Prostate gland (tissue), 2 donors: ENCODE data around the gene EIF2B1. TPM values are rescaled to one million over a fixed set of nuclear protein-coding genes. Genes with fewer than 3 reads are reported as not detected.

ENCODE experiments used
- DNase-seq: peaks from one replicate; pipeline ENCODE4 v3.0.0-alpha.2; 2019; ENCODE audit warnings: low spot score
- H3K27ac ChIP-seq, 2 donors: fragments of 200-600 bp; sonication (generic); 2 replicates each; pipeline ENCODE4 v1.5.1; 2017 to 2019
- H3K27me3 ChIP-seq: fragments of 200-600 bp; sonication (generic); replicated peaks from 2 replicates; pipeline ENCODE4 v1.5.1; 2019; ENCODE audit not compliant: insufficient read depth
- H3K36me3 ChIP-seq, 2 donors: fragments of 200-600 bp; sonication (generic); 1 replicate in 1 of 2; 2 replicates in 1 of 2; pipeline versions ENCODE4 v1.5.1 to v1.8.1; 2017 to 2019
- H3K4me1 ChIP-seq: fragments of 200-600 bp; sonication (generic); replicated peaks from 2 replicates; pipeline ENCODE4 v1.5.1; 2019
- H3K4me3 ChIP-seq, 2 donors: fragments of 200-600 bp; sonication (generic); 2 replicates each; pipeline ENCODE4 v1.5.1; 2017 to 2019
- H3K9me3 ChIP-seq: fragments of 200-600 bp; sonication (generic); 2 replicates; pipeline ENCODE4 v1.5.1; 2017
- CTCF ChIP-seq, 4 experiments: fragments of 200-600 bp in 2 of 4; fragments of 450-650 bp in 2 of 4; sonication (generic) in 2 of 4; IDR thresholded peaks; 1 replicate in 3 of 4; 2 replicates in 1 of 4; pipeline ENCODE4 v1.5.1; 2016 to 2019; ENCODE audit warnings: antibody characterized with exemption in 4 of 4, mild to moderate bottlenecking in 2 of 4, moderate library complexity in 2 of 4
- POLR2A ChIP-seq: fragments of 450-650 bp; IDR thresholded peaks from one replicate; pipeline ENCODE4 v1.6.1; 2016; ENCODE audit warnings: antibody characterized with exemption, mild to moderate bottlenecking
- POLR2AphosphoS5 ChIP-seq: sonication (generic); formaldehyde crosslinking; IDR thresholded peaks from one replicate; pipeline ENCODE4 v1.6.1; 2017; ENCODE audit warnings: antibody characterized with exemption
- WGBS: methylation state at CpG from one replicate; pipeline ENCODE4 v1.1.5; 2018; 5-methylcytosine and 5-hydroxymethylcytosine counted together
- intact Hi-C: fragments of 100-400 bp; cut with DNase I; formaldehyde crosslinking; loops from one replicate; pipeline ENCODE4 v1.14.2; 2022
- total RNA-seq, 2 donors: library from RNA; depleted of rRNA; stranded (reverse); fragments of >200 nt; gene quantifications; one replicate each; pipeline ENCODE4 v1.1.0, GENCODE V29; 2016

EIF2B1 gene
- total RNA-seq, 2 donors from 2014 or later: 98.7 to 122 TPM

GRCh38 chr12:123621101-123621500, 12.4 kb downstream of the EIF2B1 start:
- H3K4me3 ChIP-seq: no peak overlapping the region
- peaks cover 10 to 11% of the 10 kb centered on the region in 2 donors for H3K36me3 ChIP-seq
- H3K27me3 ChIP-seq: no peaks in the 10 kb centered on the region
- DNase-seq: no peak
- 74% methylated on average over 8 of the region's 8 CpGs for WGBS
- no peak for TF ChIP-seq POLR2A
- no peak for TF ChIP-seq CTCF (IDR thresholded peaks at IDR 0.05)
- no peak for TF ChIP-seq POLR2AphosphoS5
- H3K27ac ChIP-seq: no peak overlapping the region
- H3K4me1 ChIP-seq: no peaks in the 10 kb centered on the region
- intact Hi-C loops: no loop called here
- H3K9me3 ChIP-seq: no peaks in the 10 kb centered on the region

GRCh38 chr12:123617580-123617979, 15.9 kb downstream of the EIF2B1 start:
- no peaks in the 10 kb centered on the region for H3K27me3 ChIP-seq
- no peak for DNase-seq
- no peak overlapping the region for H3K27ac ChIP-seq
- no peak overlapping the region for H3K4me3 ChIP-seq
- TF ChIP-seq POLR2A (no peak), POLR2AphosphoS5 (no peak), CTCF (IDR thresholded peaks at IDR 0.05) (no peak)
- H3K9me3 ChIP-seq: no peaks in the 10 kb centered on the region
- H3K4me1 ChIP-seq: no peaks in the 10 kb centered on the region
- WGBS: 88% methylated on average over 13 of the region's 13 CpGs
- intact Hi-C loops: no loop called here
- H3K36me3 ChIP-seq: peaks cover 10 to 12% of the 10 kb centered on the region in 2 donors

GRCh38 chr12:123617144-123617543, 16.3 kb downstream of the EIF2B1 start:
- TF ChIP-seq CTCF (IDR thresholded peaks at IDR 0.05) (no peak), POLR2AphosphoS5 (no peak), POLR2A (no peak)
- intact Hi-C loops: no loop called here
- Histone ChIP-seq H3K36me3 (peaks cover 10 to 12% of the 10 kb centered on the region in 2 donors), H3K4me3 (no peak overlapping the region), H3K9me3 (no peaks in the 10 kb centered on the region), H3K27me3 (no peaks in the 10 kb centered on the region), H3K27ac (no peak overlapping the region), H3K4me1 (no peaks in the 10 kb centered on the region)
- no peak for DNase-seq
- 93% methylated on average over 3 of the region's 3 CpGs for WGBS

- no peak for DNase-seq
- no peaks in the 10 kb centered on the region for H3K9me3 ChIP-seq
- H3K27ac ChIP-seq: no peak overlapping the region
- H3K4me3 ChIP-seq: no peak overlapping the region
- TF ChIP-seq POLR2A: no peak
- no peak for TF ChIP-seq CTCF (IDR thresholded peaks at IDR 0.05)
- no peak for TF ChIP-seq POLR2AphosphoS5
- no peaks in the 10 kb centered on the region for H3K4me1 ChIP-seq
- H3K27me3 ChIP-seq: no peaks in the 10 kb centered on the region
- intact Hi-C loops: no loop called here
- WGBS: 67% methylated on average over 4 of the region's 4 CpGs
- peaks cover 4 to 18% of the 10 kb centered on the region in 2 donors for H3K36me3 ChIP-seq
Measured at GRCh38 chr12:123614531-123614930, 19.0 kb downstream of the EIF2B1 start.

- intact Hi-C loops: no loop called here
Measured at GRCh38 chr12:123614110-123614509, 19.4 kb downstream of the EIF2B1 start.

More at GRCh38 chr12:123614110-123614509, 19.4 kb downstream of the EIF2B1 start:
- Histone ChIP-seq H3K9me3 (no peaks in the 10 kb centered on the region), H3K36me3 (peaks cover 4 to 22% of the 10 kb centered on the region in 2 donors), H3K4me1 (no peaks in the 10 kb centered on the region), H3K27ac (no peak overlapping the region), H3K27me3 (no peaks in the 10 kb centered on the region), H3K4me3 (no peak overlapping the region)
- 91% methylated on average over 2 of the region's 2 CpGs for WGBS
- TF ChIP-seq POLR2AphosphoS5 (no peak), CTCF (IDR thresholded peaks at IDR 0.05) (no peak), POLR2A (no peak)
- DNase-seq: no peak
